Subcutaneous abdominal adipose tissue (tissue), 5 donors: Measurements from ENCODE around the gene RPL10.

Source experiments
- H3K27ac ChIP-seq: one replicate; pipeline ENCODE4 v1.7.0; 2013; ENCODE audit warnings: low read depth, mild to moderate bottlenecking, inconsistent platforms, low read length, moderate library complexity
- H3K27me3 ChIP-seq, 5 donors: one replicate each; pipeline ENCODE4 v1.7.0; 2013; ENCODE audit warnings: low read length in 5 of 5, inconsistent platforms in 1 of 5; ENCODE audit not compliant: control insufficient read depth in 5 of 5, insufficient read depth in 4 of 5
- H3K36me3 ChIP-seq, 5 donors: one replicate each; pipeline ENCODE4 v1.7.0; 2013; ENCODE audit warnings: low read length in 5 of 5; ENCODE audit not compliant: control insufficient read depth in 5 of 5, insufficient read depth in 5 of 5
- H3K4me1 ChIP-seq, 5 donors: one replicate each; pipeline ENCODE4 v1.7.0; 2013; ENCODE audit warnings: low read length in 5 of 5, mild to moderate bottlenecking in 3 of 5, moderate library complexity in 1 of 5; ENCODE audit not compliant: control insufficient read depth in 5 of 5, insufficient read depth in 5 of 5
- H3K4me3 ChIP-seq, 5 donors: one replicate each; pipeline ENCODE4 v1.7.0; 2013; ENCODE audit warnings: low read length in 5 of 5, low read depth in 1 of 5
- H3K9ac ChIP-seq, 5 donors: one replicate each; pipeline ENCODE4 v1.7.0; 2013; ENCODE audit warnings: low read length in 5 of 5, mild to moderate bottlenecking in 4 of 5, moderate library complexity in 3 of 5
- H3K9me3 ChIP-seq, 5 donors: one replicate each; pipeline ENCODE4 v1.7.0; 2013; ENCODE audit warnings: low read length in 5 of 5; ENCODE audit not compliant: control insufficient read depth in 5 of 5
- donor health status: healthy.
- donor health status: healthy.
- donor health status: healthy.
- donor health status: healthy.
- donor health status: healthy.

The RPL10 gene

DNA sequence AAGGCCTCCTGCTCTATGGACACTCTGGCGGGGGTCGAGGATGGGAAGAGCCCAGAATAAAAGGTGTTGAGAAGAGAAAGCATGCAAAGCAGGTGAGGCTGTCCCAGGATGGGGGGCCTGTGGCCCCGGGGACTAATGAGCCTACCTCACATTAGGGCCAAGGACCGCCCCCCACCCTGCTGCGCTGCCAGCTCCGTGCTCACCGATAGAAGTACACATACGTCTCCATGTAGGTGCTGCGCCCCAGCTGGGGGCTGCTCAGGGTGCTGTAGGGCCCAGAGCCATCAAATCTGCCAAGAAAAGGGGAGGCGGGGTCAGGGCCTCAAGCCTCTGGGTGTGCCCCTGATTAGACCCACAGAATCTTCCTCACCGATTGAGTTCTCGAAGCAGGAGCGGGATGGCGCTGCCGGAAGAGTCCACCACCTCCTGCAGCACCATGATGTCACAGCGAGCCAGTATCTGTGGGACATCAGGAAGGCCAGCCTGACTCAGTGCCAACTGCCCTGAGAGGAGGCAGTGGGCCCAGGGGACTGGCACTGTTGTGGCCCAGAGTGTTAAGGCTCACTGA lies 6.5 kb downstream of the RPL10 start:
- H3K9me3 ChIP-seq = no peaks in the 10 kb centered on the region
- H3K36me3 ChIP-seq = peaks cover 0 to 38% (median 20%) of the 10 kb centered on the region in 5 donors
- H3K27ac ChIP-seq = no peak overlapping the region
- H3K27me3 ChIP-seq = peaks cover 0 to 18% (median 4%) of the 10 kb centered on the region in 5 donors
- H3K4me3 ChIP-seq = no peak overlapping the region
- H3K4me1 ChIP-seq = peaks cover 6 to 17% (median 11%) of the 10 kb centered on the region in 5 donors
- H3K9ac ChIP-seq = no peak overlapping the region

DNA sequence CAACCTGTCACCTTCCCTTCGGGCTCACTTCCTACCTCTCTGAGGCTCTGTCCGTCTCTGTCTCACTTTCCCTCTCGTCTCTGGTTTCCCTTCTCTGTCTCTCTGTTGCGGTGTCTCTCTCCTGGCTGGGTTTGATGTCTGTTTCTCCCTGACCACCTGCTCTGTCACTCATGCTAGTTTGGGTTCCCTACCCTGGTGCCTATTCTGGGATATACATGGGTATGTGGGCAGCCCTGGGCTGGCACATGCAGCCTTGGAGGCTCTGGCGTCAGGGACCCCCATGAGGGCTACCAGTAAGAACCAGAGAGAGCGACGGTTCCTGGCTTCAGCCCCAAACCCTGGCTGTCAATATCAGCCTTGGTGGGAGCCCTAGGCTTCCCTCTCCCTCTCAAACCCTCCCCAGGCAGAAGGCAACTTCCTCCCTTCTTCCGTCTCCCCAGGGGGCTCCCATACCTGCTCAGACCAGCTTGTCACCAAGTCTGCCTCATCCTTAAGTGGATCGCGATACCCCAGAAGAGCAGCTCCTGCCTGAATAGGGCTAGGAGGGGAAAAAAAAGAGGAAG lies 10.6 kb downstream of the RPL10 start:
- Histone ChIP-seq H3K4me1 (peaks cover 3 to 25% (median 18%) of the 10 kb centered on the region in 5 donors), H3K27me3 (peaks cover 0 to 18% (median 4%) of the 10 kb centered on the region in 5 donors), H3K36me3 (peaks cover 0 to 14% (median 3%) of the 10 kb centered on the region in 5 donors), H3K4me3 (peak overlapping the region; percentile 33 to 63 (median 53)), H3K9ac (peak overlapping the region; percentile 22 to 81 (median 49)), H3K9me3 (no peaks in the 10 kb centered on the region), H3K27ac (peak overlapping the region; percentile 65)

DNA sequence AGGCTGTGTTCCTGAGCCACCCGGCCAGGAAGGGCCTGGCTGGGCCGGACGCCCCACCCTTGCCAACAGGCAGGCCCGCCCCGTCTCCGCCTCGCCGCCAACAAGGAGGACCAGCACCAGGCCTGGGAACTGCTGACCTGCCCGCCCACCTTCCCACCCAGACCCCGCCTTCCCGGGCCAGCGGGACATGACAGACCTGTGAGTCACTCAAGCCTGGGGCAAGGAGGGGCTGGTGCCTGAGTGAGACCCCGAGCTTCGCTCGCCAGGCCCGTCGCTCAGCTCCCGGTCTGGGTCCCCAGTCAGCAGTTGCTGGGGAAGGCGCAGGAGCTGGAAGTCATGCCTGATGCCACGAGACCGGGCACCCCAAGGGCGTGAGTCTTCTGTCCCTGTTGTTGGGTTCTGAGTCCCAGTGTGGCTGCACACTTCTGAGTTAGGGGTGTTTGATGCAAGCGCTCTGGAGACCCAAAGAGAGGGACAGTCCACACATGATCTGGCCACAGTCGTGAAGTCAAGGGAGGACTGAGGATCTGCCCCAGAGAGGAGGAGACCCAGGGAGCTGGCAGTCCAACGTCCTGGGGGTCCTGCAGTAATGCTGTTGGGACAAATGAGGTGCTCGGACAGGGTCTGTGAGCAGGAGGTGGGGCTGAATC lies 11.2 kb downstream of the RPL10 start, which contains the start of gene DNASE1L1:
TSS of gene DNASE1L1 (minus strand) at position 33 of the 650 bp plus-strand sequence. CDS start 3,686 bp downstream, outside the sequence.
- H3K9me3 ChIP-seq = no peaks in the 10 kb centered on the region
- H3K27ac ChIP-seq = peak within 1 kb of the TSS; percentile 74
- H3K4me3 ChIP-seq = peak within 1 kb of the TSS; percentile 33 to 63 (median 53)
- peak within 1 kb of the TSS; percentile 22 to 81 (median 60) for H3K9ac ChIP-seq
- peaks cover 3 to 25% (median 18%) of the 10 kb centered on the region in 5 donors for H3K4me1 ChIP-seq
- H3K36me3 ChIP-seq = peaks cover 0 to 15% (median 4%) of the 10 kb centered on the region in 5 donors
- H3K27me3 ChIP-seq = peaks cover 0 to 19% (median 5%) of the 10 kb centered on the region in 5 donors

DNA sequence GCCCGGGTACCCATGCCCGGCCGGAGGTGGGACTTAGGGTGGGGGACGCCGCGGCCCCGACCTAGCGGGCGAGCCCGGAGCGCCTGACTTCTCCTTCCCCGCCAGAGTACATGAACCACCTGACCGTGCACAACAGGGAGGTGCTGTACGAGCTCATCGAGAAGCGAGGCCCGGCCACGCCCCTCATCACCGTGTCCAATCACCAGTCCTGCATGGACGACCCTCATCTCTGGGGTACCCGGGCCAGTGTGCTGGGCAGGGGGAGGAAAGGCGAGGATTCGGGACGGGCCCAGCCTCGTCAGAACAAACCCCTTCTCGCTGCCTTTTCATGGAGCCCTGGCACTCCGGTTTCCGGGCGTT lies 13.8 kb downstream of the RPL10 start:
- Histone ChIP-seq H3K4me1 (peaks cover 3 to 25% (median 18%) of the 10 kb centered on the region in 5 donors), H3K4me3 (peak overlapping the region; percentile 32 to 74 (median 64)), H3K27me3 (peaks cover 0 to 18% (median 5%) of the 10 kb centered on the region in 5 donors), H3K9me3 (no peaks in the 10 kb centered on the region), H3K36me3 (peaks cover 0 to 17% (median 4%) of the 10 kb centered on the region in 5 donors), H3K27ac (peak overlapping the region; percentile 60), H3K9ac (peak overlapping the region in 4 of 5 donors; percentile 48 to 70 (median 62))

DNA sequence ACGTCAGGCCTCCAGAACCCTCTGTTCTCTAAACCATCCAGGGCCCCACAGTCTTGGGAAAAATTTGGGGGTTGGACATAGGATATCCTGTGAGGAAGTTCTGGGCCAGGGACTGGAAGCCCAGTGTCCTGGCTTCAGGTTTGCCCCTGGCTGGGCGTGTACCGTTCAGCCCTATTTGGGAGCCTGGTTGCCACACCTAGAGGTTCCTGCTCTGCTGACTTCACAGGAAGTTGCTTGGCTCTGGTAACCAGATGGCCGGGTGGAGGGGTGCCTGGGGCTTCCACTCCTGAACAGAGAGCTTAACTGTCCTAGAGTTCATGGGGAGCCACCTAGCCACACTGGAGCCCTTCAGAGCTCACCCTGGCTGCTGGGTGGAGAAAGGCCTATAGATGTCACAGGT lies 14.3 kb downstream of the RPL10 start:
- Histone ChIP-seq H3K4me3 (peak overlapping the region in 4 of 5 donors; percentile 32 to 74 (median 64)), H3K27ac (peak overlapping the region; percentile 60), H3K27me3 (peaks cover 0 to 18% (median 5%) of the 10 kb centered on the region in 5 donors), H3K9ac (peak overlapping the region in 2 of 5 donors; percentile 48 to 69), H3K4me1 (peaks cover 3 to 25% (median 18%) of the 10 kb centered on the region in 5 donors), H3K9me3 (no peaks in the 10 kb centered on the region), H3K36me3 (peaks cover 0 to 17% (median 4%) of the 10 kb centered on the region in 5 donors)

DNA sequence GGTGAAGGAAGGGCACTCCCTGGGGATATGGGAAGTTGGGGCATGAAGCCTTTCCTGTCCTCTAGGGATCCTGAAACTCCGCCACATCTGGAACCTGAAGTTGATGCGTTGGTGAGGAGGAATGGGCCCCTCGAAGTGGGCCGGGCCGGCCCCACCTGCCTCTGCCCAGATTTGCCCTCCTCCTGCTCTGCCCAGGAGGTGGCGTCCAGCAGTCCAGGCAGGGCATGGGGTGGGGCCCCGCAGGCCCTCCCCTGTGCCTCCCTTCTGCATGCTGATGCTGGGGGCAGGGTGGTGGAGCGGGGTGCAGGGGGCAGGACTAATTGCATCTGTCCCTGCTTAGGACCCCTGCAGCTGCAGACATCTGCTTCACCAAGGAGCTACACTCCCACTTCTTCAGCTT lies 15.0 kb downstream of the RPL10 start:
- Histone ChIP-seq H3K36me3 (peaks cover 0 to 17% (median 4%) of the 10 kb centered on the region in 5 donors), H3K9me3 (no peaks in the 10 kb centered on the region), H3K9ac (no peak overlapping the region), H3K27me3 (peaks cover 0 to 18% (median 5%) of the 10 kb centered on the region in 5 donors), H3K4me3 (no peak overlapping the region), H3K4me1 (peaks cover 3 to 25% (median 18%) of the 10 kb centered on the region in 5 donors), H3K27ac (no peak overlapping the region)

DNA sequence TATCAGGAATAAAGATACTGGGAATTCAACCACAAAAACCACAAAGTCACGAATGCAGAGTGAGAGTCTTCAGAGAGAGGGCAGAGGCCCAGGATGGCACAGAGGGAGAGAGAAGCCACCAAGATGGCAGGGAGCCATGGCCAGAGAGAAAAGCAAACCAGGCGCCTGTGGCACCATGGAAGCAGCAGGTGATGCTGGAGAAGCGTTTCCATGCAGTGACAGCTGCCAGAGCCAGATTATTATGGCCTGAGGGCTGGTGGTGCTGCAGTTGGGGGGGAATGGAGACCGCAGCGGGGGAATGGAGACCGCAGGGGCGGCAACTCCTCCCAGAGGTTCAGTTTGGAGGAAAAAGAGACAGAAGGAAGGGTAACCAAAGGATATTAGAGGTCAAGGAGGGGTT lies 19.0 kb downstream of the RPL10 start:
- Histone ChIP-seq H3K36me3 (peaks cover 0 to 35% (median 15%) of the 10 kb centered on the region in 5 donors), H3K9me3 (no peaks in the 10 kb centered on the region), H3K4me1 (peaks cover 0 to 13% (median 9%) of the 10 kb centered on the region in 5 donors), H3K4me3 (no peak overlapping the region), H3K27me3 (peaks cover 0 to 14% (median 5%) of the 10 kb centered on the region in 5 donors), H3K27ac (no peak overlapping the region), H3K9ac (no peak overlapping the region)

DNA sequence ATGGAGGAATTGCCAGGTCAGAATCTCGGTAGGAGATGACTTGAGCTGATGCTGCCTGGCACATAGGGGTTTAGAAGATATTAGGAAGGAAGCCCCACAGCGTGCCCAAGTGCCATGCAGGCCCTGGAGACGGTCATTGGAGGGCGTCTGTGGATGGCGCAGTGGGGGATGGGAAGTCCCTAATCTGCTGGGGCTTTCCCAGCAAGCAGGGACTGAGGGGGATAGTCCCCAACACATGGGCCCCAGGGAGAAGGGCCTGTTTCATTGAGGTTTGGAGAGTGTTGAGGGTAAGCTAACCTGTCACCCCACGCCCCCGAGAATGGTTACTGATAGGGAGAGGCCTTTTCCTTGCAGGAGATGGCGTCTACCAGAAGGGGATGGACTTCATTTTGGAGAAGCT lies 21.0 kb downstream of the RPL10 start:
- no peaks in the 10 kb centered on the region for H3K9me3 ChIP-seq
- H3K4me3 ChIP-seq = no peak overlapping the region
- peaks cover 0 to 8% (median 2%) of the 10 kb centered on the region in 5 donors for H3K27me3 ChIP-seq
- H3K4me1 ChIP-seq = peaks cover 0 to 5% (median 0%) of the 10 kb centered on the region in 5 donors
- H3K9ac ChIP-seq = no peak overlapping the region
- H3K27ac ChIP-seq = no peak overlapping the region
- H3K36me3 ChIP-seq = peaks cover 0 to 28% (median 11%) of the 10 kb centered on the region in 5 donors

DNA sequence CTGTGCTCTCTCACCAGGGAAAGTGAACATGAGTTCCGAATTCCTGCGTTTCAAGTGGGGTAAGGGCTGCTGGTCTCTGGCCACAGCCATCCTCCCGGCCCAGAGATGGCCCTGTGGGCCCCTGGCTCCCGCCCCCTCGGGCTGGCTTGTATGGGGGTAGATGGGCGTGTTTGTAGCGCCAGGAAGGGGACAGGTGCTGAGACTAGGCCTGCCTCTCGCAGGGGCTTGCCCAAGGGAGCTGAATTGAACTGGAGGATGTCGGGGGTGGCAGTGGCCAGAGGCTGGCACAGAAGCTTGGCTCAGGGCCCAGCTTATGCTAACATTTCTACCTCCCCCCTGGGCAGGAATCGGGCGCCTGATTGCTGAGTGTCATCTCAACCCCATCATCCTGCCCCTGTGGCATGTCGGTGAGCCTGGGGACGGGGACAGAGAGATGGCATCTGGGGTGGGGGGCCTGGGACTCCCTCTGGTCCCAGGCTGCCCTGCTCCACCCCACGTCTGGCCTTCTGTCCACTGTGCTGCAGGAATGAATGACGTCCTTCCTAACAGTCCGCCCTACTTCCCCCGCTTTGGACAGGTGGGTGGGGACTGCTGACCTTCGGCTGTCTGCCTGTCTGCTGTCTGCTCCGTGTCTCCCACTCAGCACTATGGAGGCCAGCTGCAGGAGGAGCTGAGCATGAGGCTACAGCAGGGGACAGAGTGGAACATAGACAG lies 21.7 kb downstream of the RPL10 start:
- Histone ChIP-seq H3K4me1 (peaks cover 0 to 5% (median 0%) of the 10 kb centered on the region in 5 donors), H3K27me3 (peaks cover 0 to 8% (median 2%) of the 10 kb centered on the region in 5 donors), H3K36me3 (peaks cover 0 to 27% (median 11%) of the 10 kb centered on the region in 5 donors), H3K9ac (no peak overlapping the region), H3K4me3 (no peak overlapping the region), H3K27ac (no peak overlapping the region), H3K9me3 (no peaks in the 10 kb centered on the region)
